Esophagus squamous epithelium (tissue), 4 donors: ENCODE data around the gene GH1.

ENCODE experiments used
- POLR2A ChIP-seq, 4 donors: fragments of 450-650 bp; IDR thresholded peaks; one replicate each; pipeline ENCODE4 v1.6.1; 2017; ENCODE audit warnings: antibody characterized with exemption in 4 of 4, mild to moderate bottlenecking in 4 of 4, moderate library complexity in 3 of 4
- TF ChIP-seq, protein P1 (sequence below), 6 experiments: fragments of 450-650 bp in 4 of 6; fragments of 200-600 bp in 2 of 6; sonication (generic) in 2 of 6; IDR thresholded peaks; one replicate each; pipeline ENCODE4 v1.5.1; 2016 to 2019; ENCODE audit warnings: antibody characterized with exemption in 6 of 6, mild to moderate bottlenecking in 4 of 6, moderate library complexity in 4 of 6

- TF ChIP-seq, protein P1, sequence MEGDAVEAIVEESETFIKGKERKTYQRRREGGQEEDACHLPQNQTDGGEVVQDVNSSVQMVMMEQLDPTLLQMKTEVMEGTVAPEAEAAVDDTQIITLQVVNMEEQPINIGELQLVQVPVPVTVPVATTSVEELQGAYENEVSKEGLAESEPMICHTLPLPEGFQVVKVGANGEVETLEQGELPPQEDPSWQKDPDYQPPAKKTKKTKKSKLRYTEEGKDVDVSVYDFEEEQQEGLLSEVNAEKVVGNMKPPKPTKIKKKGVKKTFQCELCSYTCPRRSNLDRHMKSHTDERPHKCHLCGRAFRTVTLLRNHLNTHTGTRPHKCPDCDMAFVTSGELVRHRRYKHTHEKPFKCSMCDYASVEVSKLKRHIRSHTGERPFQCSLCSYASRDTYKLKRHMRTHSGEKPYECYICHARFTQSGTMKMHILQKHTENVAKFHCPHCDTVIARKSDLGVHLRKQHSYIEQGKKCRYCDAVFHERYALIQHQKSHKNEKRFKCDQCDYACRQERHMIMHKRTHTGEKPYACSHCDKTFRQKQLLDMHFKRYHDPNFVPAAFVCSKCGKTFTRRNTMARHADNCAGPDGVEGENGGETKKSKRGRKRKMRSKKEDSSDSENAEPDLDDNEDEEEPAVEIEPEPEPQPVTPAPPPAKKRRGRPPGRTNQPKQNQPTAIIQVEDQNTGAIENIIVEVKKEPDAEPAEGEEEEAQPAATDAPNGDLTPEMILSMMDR (IDR thresholded peaks at IDR 0.05): no peak
- no peak for TF ChIP-seq POLR2A (IDR thresholded peaks at IDR 0.05)
These were observed 7.5 kb downstream of the GH1 start, which contains the start of gene CSHL1 for GRCh38 chr17:63911041-63911635.
